ENCODE measurements around the gene CLSTN2.

The CLSTN2 gene

DNA sequence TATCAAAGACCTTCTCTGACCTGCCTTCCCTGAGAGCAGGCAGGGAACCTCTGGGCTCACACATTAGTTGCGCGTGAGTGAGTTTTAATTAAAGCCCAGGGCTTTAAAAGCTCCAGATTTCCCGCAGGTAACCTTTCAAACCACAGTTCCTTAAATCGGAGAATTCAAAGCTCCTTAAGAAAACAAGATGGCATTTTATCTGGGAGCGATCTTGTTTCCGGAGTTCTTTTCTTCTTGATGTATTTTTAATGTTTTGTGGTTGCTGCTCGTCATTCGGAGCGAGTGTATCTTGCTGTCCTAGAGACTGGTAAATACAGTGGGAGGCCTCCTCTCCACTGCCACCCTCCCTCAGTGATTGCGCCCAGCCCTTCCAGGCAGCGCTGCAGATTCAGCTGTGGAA, 284.3 kb downstream of the CLSTN2 start:
- Histone ChIP-seq H3K9ac (ENCODE audit: low read length) (no peak overlapping the region), H3K9me3 (replicated peaks; ENCODE audit: insufficient read depth, low read length) (no peaks in the 10 kb centered on the region), H3K79me2 (ENCODE audit: low read length) (no peaks in the 10 kb centered on the region), H3K4me2 (ENCODE audit: low read depth, low read length) (no peak overlapping the region), H3K4me1 (ENCODE audit: low read length) (no peaks in the 10 kb centered on the region), H3K36me3 (replicated peaks; ENCODE audit: insufficient read depth, low read length) (no peaks in the 10 kb centered on the region), H3K27me3 (replicated peaks; ENCODE audit: insufficient read depth, low read length) (no peaks in the 10 kb centered on the region), H4K20me1 (ENCODE audit: insufficient read depth, low read length) (no peaks in the 10 kb centered on the region), H3K4me3 (ENCODE audit: low read length) (no peak overlapping the region), H3F3A (ENCODE audit: insufficient read depth, low read length) (no peaks in the 10 kb centered on the region), H3K9me2 (replicated peaks; ENCODE audit: insufficient read depth, low read length) (no peaks in the 10 kb centered on the region), H2AFZ (ENCODE audit: low read length) (no peak overlapping the region), H3K27ac (ENCODE audit: low read length) (no peak overlapping the region)
- DNase-seq: no peak
- TF ChIP-seq EZH2phosphoT487 (IDR thresholded peaks at IDR 0.05; ENCODE audit: low read length) (no peak), EZH2 (optimal IDR thresholded peaks at IDR 0.05; ENCODE audit: low read depth, low read length) (no peak)
- TF ChIP-seq, protein P1, sequence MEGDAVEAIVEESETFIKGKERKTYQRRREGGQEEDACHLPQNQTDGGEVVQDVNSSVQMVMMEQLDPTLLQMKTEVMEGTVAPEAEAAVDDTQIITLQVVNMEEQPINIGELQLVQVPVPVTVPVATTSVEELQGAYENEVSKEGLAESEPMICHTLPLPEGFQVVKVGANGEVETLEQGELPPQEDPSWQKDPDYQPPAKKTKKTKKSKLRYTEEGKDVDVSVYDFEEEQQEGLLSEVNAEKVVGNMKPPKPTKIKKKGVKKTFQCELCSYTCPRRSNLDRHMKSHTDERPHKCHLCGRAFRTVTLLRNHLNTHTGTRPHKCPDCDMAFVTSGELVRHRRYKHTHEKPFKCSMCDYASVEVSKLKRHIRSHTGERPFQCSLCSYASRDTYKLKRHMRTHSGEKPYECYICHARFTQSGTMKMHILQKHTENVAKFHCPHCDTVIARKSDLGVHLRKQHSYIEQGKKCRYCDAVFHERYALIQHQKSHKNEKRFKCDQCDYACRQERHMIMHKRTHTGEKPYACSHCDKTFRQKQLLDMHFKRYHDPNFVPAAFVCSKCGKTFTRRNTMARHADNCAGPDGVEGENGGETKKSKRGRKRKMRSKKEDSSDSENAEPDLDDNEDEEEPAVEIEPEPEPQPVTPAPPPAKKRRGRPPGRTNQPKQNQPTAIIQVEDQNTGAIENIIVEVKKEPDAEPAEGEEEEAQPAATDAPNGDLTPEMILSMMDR (IDR thresholded peaks at IDR 0.05; ENCODE audit: low read length): no peak

DNA sequence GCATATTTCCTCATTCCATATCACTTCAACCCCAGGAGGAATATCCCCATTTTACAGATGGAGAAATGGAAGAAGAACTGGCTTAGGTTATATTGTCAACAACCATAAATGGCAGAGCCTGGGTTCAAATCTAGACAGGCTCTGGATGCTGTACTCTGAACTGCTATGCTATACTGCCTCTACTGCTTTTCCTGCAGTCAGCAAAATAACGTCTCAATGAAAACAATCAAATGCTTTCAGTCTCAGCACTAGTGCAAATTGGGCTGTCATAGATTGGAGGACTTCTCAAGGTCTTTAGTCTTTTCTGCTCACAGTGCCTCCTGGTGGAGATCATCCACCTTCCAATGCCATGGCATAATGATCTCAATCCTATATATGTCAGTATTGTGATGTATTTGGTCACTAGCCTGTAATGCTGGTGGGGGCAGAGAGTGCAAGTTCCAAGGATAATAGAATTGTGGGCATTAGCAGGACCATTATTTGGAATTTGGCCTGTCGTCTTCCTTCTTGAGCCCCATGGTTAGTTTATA, 285.0 kb downstream of the CLSTN2 start:
- Histone ChIP-seq H3F3A (ENCODE audit: insufficient read depth, low read length) (no peaks in the 10 kb centered on the region), H3K9me3 (replicated peaks; ENCODE audit: insufficient read depth, low read length) (no peaks in the 10 kb centered on the region), H3K27ac (ENCODE audit: low read length) (no peak overlapping the region), H3K9ac (ENCODE audit: low read length) (no peak overlapping the region), H4K20me1 (ENCODE audit: insufficient read depth, low read length) (no peaks in the 10 kb centered on the region), H3K79me2 (ENCODE audit: low read length) (no peaks in the 10 kb centered on the region), H3K9me2 (replicated peaks; ENCODE audit: insufficient read depth, low read length) (no peaks in the 10 kb centered on the region), H3K36me3 (replicated peaks; ENCODE audit: insufficient read depth, low read length) (no peaks in the 10 kb centered on the region), H3K4me3 (ENCODE audit: low read length) (no peak overlapping the region), H3K27me3 (replicated peaks; ENCODE audit: insufficient read depth, low read length) (no peaks in the 10 kb centered on the region), H3K4me1 (ENCODE audit: low read length) (no peaks in the 10 kb centered on the region), H2AFZ (ENCODE audit: low read length) (no peak overlapping the region), H3K4me2 (ENCODE audit: low read depth, low read length) (no peak overlapping the region)
- TF ChIP-seq, protein P1 (IDR thresholded peaks at IDR 0.05; ENCODE audit: low read length): no peak
- no peak for TF ChIP-seq EZH2phosphoT487 (IDR thresholded peaks at IDR 0.05; ENCODE audit: low read length)
- TF ChIP-seq EZH2 (optimal IDR thresholded peaks at IDR 0.05; ENCODE audit: low read depth, low read length): no peak
- DNase-seq: no peak

DNA sequence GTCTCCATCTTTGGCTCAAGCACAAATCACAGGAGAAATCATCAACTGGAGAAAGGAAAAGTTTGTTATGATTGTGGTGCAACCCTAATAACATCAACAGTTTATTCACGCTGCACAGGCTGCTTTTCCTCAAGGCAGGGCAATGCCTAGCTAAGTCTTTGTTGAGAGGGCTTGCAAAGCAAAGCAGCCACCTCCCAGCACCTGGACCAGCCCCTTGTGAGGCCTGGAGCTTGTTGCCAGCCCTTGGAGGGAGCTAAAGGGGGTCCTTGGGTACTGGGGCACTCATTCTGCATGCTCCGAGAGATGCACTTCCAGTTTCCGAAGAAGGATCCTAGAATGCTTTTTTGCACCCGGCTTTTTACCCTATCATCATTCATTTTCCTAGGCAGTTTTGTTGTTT, 288.2 kb downstream of the CLSTN2 start:
- Histone ChIP-seq H3K4me2 (ENCODE audit: low read depth, low read length) (no peak overlapping the region), H2AFZ (ENCODE audit: low read length) (no peak overlapping the region), H3K36me3 (replicated peaks; ENCODE audit: insufficient read depth, low read length) (no peaks in the 10 kb centered on the region), H3K9ac (ENCODE audit: low read length) (no peak overlapping the region), H3K27me3 (replicated peaks; ENCODE audit: insufficient read depth, low read length) (no peaks in the 10 kb centered on the region), H3K4me1 (ENCODE audit: low read length) (no peaks in the 10 kb centered on the region), H3K4me3 (ENCODE audit: low read length) (no peak overlapping the region), H3K9me3 (replicated peaks; ENCODE audit: insufficient read depth, low read length) (no peaks in the 10 kb centered on the region), H3K27ac (ENCODE audit: low read length) (no peak overlapping the region), H3F3A (ENCODE audit: insufficient read depth, low read length) (no peaks in the 10 kb centered on the region), H3K79me2 (ENCODE audit: low read length) (no peaks in the 10 kb centered on the region), H4K20me1 (ENCODE audit: insufficient read depth, low read length) (no peaks in the 10 kb centered on the region), H3K9me2 (replicated peaks; ENCODE audit: insufficient read depth, low read length) (no peaks in the 10 kb centered on the region)
- no peak for TF ChIP-seq EZH2phosphoT487 (IDR thresholded peaks at IDR 0.05; ENCODE audit: low read length)
- TF ChIP-seq, protein P1 (IDR thresholded peaks at IDR 0.05; ENCODE audit: low read length): no peak
- no peak for TF ChIP-seq EZH2 (optimal IDR thresholded peaks at IDR 0.05; ENCODE audit: low read depth, low read length)
- no peak for DNase-seq

Data from MM.1S (cell line).